Ectodermal cell (in vitro differentiated cells): Measurements from ENCODE around the gene CEACAM3. TPM values are rescaled to one million over a fixed set of nuclear protein-coding genes. Genes with fewer than 3 reads are reported as not detected.
"Not testable (repeated sequence)": the region's sequence is repeated elsewhere in the genome, so short reads cannot be mapped to it uniquely, and the experiment has no call there.

ENCODE experiments used
- H3K27ac ChIP-seq: 2 replicates; pipeline ENCODE4 v1.7.0; 2013; ENCODE audit warnings: mild to moderate bottlenecking, low read depth, low read length; ENCODE audit not compliant: insufficient read depth, poor library complexity, severe bottlenecking
- H3K27me3 ChIP-seq: 2 replicates; pipeline ENCODE4 v1.7.0; 2013; ENCODE audit warnings: mild to moderate bottlenecking, low read length; ENCODE audit not compliant: insufficient read depth, control insufficient read depth, poor library complexity, severe bottlenecking
- H3K36me3 ChIP-seq: one replicate; pipeline ENCODE4 v1.7.0; 2013; ENCODE audit warnings: low read length; ENCODE audit not compliant: control insufficient read depth, insufficient read depth
- H3K4me1 ChIP-seq: one replicate; pipeline ENCODE4 v1.7.0; 2013; ENCODE audit warnings: low read length; ENCODE audit not compliant: control insufficient read depth, insufficient read depth
- H3K4me3 ChIP-seq: 2 replicates; pipeline ENCODE4 v1.7.0; 2013; ENCODE audit warnings: low read depth, low read length, control low read depth; ENCODE audit not compliant: insufficient read depth
- H3K9me3 ChIP-seq: 2 replicates; pipeline ENCODE4 v1.7.0; 2013; ENCODE audit warnings: mild to moderate bottlenecking, low read length, moderate library complexity; ENCODE audit not compliant: control insufficient read depth
- WGBS, 2 experiments: methylation state at CpG; one replicate each; pipeline ENCODE4 v1.1.7; 2013; ENCODE audit warnings: missing lambda C conversion rate in 2 of 2; 5-methylcytosine and 5-hydroxymethylcytosine counted together
- polyA plus RNA-seq, 4 experiments: library from polyadenylated mRNA; stranded (reverse); fragments of 50-300 nt; gene quantifications; one replicate each; pipeline ENCODE4 v1.2.3, GENCODE V29; 2013

Gene CEACAM3
- polyA plus RNA-seq (2013, experiment 1 of 4) = not detected
- not detected for polyA plus RNA-seq (2013, experiment 2 of 4)
- not detected for polyA plus RNA-seq (2013, experiment 3 of 4)
- not detected for polyA plus RNA-seq (2013, experiment 4 of 4)

DNA sequence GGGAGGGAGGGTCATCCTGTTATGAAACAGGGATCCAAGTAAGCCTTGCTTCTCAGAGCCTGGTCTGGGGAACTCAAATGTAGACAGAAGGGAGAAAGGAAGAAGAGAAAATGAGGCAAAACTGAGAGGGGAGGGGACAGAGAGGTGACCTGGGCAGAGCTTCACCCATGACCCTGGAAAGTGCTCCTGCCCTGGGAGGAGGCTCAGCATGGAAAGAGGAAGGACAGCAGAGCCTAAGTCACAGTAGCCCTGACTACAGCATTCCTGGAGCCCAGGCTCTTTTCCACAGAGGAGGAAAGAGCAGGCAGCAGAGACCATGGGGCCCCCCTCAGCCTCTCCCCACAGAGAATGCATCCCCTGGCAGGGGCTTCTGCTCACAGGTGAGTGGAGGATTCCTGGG lies at the start of gene CEACAM3:
CEACAM3 (plus strand) TSS at position 226 of the 400 bp plus-strand sequence; CDS start at position 317, 91 bp downstream.
- H3K27me3 ChIP-seq = peaks cover 16% of the 10 kb centered on the region
- no peak within 1 kb of the TSS for H3K27ac ChIP-seq
- H3K4me3 ChIP-seq = no peak within 1 kb of the TSS
- H3K36me3 ChIP-seq = no peaks in the 10 kb centered on the region
- no peaks in the 10 kb centered on the region for H3K9me3 ChIP-seq
- H3K4me1 ChIP-seq = no peaks in the 10 kb centered on the region

DNA sequence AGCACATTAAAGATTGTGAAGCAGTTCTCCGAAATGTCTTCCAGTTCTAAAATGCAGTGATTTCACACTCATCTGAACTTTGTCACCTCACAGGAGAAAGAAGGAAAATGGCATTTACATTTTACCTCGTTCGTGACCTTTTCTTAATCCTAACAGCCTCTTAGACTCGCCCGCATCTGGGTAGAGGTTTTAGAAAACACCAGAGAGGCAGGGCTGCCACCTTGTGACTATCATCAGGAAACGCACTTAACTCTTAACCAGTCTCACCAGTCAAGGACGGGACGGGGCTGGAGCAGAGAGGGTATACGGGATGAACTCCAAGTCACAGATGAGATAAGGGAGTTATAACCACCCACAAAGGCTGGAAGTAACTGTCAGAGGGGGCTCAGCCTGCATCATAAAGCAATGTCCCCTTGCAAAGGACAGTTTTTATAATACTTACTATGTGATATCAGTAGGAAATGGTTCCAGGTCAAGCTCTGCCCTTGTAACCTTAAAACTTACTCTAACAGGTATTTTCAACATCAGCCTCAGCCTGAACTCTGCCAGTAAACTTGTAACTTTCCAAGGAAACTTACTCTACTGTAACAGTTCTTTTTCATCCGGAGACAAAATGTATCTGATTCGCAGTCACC lies 49.7 kb upstream of the CEACAM3 start:
- Histone ChIP-seq H3K27me3 (peaks cover 33% of the 10 kb centered on the region), H3K4me3 (no peak overlapping the region), H3K27ac (no peak overlapping the region), H3K9me3 (no peaks in the 10 kb centered on the region), H3K4me1 (no peaks in the 10 kb centered on the region), H3K36me3 (no peaks in the 10 kb centered on the region)
- WGBS, 2 experiments = 22 to 27% methylated on average over 11 of the region's 11 CpGs

DNA sequence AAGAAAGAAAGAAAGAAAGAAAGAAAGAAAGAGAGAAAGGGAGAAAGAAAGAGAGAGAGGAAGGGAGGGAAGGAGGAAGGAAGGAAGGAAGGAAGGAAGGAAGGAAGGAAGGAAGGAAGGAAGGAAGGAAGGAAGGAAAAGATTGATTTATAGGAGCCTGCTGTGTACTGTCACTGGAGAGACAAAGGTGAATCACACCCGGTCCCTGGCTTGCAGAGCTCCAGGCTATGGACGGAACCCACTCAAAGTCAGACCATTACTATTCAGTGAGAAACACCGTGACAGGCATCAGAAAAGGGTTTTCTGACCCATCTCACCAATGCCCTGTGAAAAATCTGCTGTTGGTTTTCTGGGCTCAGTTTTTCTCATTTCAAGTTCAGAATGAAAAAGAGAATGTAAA lies 48.4 kb upstream of the CEACAM3 start:
- no peak overlapping the region for H3K27ac ChIP-seq
- H3K36me3 ChIP-seq = no peaks in the 10 kb centered on the region
- 65 to 71% methylated on average over 3 of the region's 3 CpGs for WGBS, 2 experiments
- H3K27me3 ChIP-seq = peaks cover 33% of the 10 kb centered on the region
- H3K4me3 ChIP-seq = no peak overlapping the region
- H3K9me3 ChIP-seq = no peaks in the 10 kb centered on the region
- no peaks in the 10 kb centered on the region for H3K4me1 ChIP-seq

DNA sequence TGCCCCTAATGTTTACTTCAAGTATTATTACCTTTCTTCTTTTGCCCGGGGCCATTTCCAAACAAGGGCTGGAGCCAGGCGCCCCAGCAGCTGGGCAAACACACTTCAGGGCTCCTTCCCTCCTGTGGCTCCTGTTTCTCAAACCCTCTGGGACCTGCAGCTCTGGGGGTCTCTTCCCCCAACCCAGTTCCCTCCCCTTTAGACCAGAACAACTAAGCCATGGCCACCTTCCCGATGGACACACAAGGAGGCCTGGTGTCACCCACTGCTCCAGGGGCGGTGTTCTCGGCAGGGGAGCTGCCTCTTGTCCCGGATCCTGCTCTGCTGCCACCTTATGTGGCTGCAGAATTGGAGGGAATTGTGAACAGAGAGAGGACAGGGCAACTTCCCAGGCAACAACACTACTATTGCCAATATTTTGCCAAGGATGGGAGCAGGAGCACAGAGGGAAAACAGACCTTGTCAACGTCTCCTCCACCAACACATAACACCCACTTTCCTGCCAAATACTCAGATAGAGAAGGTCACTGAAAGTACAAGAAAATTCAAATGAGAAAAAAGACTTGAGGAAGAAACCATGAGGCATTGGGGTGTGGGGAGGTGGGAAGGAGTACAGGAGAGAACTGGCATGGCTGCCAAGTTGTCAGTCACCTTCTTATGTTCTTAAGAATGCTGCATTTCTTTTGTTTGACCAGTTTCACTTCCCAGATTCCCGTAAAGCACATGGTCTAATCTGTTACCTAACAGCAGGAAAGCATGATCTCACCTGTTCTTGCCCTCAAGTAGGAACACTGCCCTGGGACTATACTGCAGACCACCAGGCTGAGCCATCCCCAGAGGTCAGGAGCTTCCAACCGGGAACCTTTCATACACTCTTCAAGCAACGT lies 45.9 kb upstream of the CEACAM3 start:
- peaks cover 33% of the 10 kb centered on the region for H3K27me3 ChIP-seq
- not testable (repeated sequence) for H3K4me3 ChIP-seq, H3K9me3 ChIP-seq, H3K4me1 ChIP-seq, H3K36me3 ChIP-seq, H3K27ac ChIP-seq
- WGBS, 2 experiments = 66 to 77% methylated on average over 3 to 6 of the region's 10 CpGs

DNA sequence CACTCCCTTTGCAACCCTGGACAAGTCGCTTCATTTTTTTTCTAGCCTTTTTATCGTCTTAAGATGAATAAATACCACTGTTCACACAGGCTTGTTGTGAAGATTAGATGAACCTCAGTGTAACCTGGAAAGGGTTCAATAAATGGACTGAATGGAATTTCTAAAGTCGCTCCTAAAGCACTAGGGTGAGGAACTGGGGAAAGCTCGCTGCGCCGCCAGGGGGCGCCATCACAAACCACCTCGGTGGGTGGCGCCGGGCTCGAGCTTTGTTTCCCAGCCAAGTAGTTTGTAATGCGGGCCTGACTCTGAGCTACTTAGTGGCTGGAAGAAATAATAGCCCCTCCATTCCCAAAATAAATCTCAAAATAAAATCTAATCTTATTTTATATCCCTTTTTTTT lies 43.2 kb upstream of the CEACAM3 start:
- no peak overlapping the region for H3K4me3 ChIP-seq
- WGBS, 2 experiments = 10 to 13% methylated on average over 12 of the region's 12 CpGs
- peaks cover 12% of the 10 kb centered on the region for H3K27me3 ChIP-seq
- H3K27ac ChIP-seq = no peak overlapping the region
- H3K36me3 ChIP-seq = no peaks in the 10 kb centered on the region
- no peaks in the 10 kb centered on the region for H3K9me3 ChIP-seq
- no peaks in the 10 kb centered on the region for H3K4me1 ChIP-seq

DNA sequence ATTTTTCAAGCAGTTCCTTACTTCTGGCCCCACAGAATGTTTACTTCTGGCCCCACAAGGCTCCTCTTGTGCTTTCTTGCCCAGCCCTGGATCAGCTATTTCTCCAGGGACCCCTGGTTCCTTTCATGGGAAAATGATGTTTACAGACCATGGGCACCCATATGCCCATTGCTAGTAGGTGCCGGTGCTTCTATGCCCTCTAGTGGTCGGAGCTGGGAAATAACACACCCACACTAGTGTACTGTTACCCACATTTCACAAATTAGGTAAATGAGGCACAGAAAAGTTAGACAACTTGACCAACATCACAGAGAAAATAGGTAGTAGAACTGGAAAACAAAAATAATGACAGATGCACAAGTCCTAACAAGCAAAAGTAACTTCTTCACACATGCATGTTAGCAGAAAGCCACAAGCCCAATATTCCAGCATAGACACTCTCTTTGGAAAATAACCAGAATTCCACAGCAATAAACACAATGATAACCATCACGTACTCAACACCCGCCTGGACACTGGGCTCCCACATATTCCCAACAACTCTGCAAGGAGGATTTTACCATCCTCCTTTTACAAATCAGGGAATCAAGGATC lies 42.4 kb upstream of the CEACAM3 start:
- Histone ChIP-seq H3K27ac (no peak overlapping the region), H3K27me3 (peaks cover 5% of the 10 kb centered on the region)
- WGBS, 2 experiments = 8 to 9% methylated on average over 2 of the region's 4 CpGs

DNA sequence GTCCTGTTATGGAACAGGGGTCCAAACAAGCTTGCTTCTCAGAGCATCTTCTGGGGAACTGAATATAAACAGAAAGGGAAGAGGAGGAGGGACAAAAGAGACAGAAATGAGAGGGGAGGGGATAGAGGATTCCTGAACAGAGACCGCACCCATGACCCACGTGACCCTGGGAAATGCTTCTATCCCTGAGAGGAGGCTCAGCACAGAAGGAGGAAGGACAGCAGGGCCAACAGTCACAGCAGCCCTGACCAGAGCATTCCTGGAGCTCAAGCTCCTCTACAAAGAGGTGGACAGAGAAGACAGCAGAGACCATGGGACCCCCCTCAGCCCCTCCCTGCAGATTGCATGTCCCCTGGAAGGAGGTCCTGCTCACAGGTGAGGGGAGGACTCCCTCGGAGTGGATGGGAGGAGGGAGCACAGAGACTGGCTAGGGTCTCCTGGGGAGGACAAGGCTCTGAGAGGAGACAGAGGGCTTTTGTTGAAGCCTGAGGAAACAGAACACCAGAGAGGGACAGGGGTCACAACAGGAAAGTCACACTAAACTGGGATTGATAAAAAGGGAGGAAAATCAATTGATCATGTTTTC lies 41.0 kb upstream of the CEACAM3 start, which contains the start of gene CEACAM6:
CEACAM6 (plus strand) TSS at position 203 of the 586 bp plus-strand sequence; CDS start at position 312, 109 bp downstream.
- H3K27me3 ChIP-seq = peaks cover 5% of the 10 kb centered on the region
- H3K4me3 ChIP-seq = no peak within 1 kb of the TSS
- no peaks in the 10 kb centered on the region for H3K9me3 ChIP-seq
- no peaks in the 10 kb centered on the region for H3K36me3 ChIP-seq
- 42 to 45% methylated on average over 3 of the region's 3 CpGs for WGBS, 2 experiments
- H3K27ac ChIP-seq = no peak within 1 kb of the TSS
- H3K4me1 ChIP-seq = no peaks in the 10 kb centered on the region

More for the DNA sequence above, 42.4 kb upstream of the CEACAM3 start:
- Histone ChIP-seq H3K4me3 (no peak overlapping the region), H3K36me3 (no peaks in the 10 kb centered on the region), H3K4me1 (no peaks in the 10 kb centered on the region), H3K9me3 (no peaks in the 10 kb centered on the region)

DNA sequence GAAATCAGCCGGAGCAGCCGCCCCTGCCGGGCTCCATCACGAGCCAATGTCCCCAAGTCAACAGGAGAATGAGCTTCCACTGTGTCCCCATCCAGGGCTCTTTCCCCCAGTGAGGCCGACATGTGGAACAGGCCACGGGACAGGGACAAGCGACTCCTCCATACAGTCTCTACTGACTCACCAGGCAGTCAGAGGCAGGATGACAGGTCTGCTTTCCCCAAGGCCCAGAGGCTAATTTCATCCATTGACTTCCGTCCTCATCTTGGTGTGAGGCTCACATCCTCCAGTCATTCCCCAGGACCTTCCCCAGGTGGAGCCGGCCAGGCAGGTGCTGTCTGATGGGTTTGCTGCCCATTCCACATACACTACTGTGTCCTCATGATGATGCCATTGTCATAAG lies 37.5 kb upstream of the CEACAM3 start:
- 77 to 82% methylated on average over 9 of the region's 9 CpGs for WGBS, 2 experiments
- peaks cover 24% of the 10 kb centered on the region for H3K27me3 ChIP-seq

DNA sequence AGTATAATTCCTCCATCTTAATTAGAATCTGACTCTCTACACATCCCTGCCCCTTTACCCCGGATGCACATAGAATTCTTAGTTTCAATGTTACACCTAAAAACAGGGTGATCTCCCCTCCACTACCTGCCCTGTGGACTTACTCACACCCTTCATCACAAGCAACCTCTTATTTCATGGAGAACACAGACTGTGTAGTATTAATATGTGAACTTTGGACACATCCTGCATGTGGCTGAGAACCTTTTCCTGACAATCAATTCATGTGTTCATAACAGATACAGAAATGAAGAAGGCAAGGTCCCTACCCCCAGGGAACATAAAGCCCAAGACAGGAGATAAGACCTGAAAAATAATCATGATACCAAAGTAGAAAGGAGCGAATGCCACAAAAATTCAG lies 29.3 kb upstream of the CEACAM3 start:
- 88 to 95% methylated on average over 2 of the region's 2 CpGs for WGBS, 2 experiments
- Histone ChIP-seq H3K27me3 (peaks cover 16% of the 10 kb centered on the region), H3K36me3 (no peaks in the 10 kb centered on the region), H3K9me3 (no peaks in the 10 kb centered on the region), H3K27ac (no peak overlapping the region), H3K4me3 (no peak overlapping the region), H3K4me1 (no peaks in the 10 kb centered on the region)

More for the DNA sequence above, 37.5 kb upstream of the CEACAM3 start:
- no peaks in the 10 kb centered on the region for H3K9me3 ChIP-seq
- H3K27ac ChIP-seq = no peak overlapping the region
- H3K36me3 ChIP-seq = no peaks in the 10 kb centered on the region
- H3K4me3 ChIP-seq = no peak overlapping the region
- no peaks in the 10 kb centered on the region for H3K4me1 ChIP-seq

DNA sequence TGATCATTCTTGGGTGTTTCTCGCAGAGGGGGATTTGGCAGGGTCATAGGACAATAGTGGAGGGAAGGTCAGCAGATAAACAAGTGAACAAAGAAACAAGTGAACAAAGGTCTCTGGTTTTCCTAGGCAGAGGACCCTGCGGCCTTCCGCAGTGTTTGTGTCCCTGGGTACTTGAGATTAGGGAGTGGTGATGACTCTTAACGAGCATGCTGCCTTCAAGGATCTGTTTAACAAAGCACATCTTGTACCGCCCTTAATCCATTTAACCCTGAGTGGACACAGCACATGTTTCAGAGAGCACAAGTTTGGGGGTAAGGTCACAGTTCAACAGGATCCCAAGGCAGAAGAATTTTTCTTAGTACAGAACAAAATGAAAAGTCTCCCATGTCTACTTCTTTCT lies 28.3 kb upstream of the CEACAM3 start:
- not testable (repeated sequence) for H3K9me3 ChIP-seq, H3K27ac ChIP-seq, H3K27me3 ChIP-seq, H3K4me1 ChIP-seq, H3K36me3 ChIP-seq, H3K4me3 ChIP-seq
- WGBS, 2 experiments = 54 to 64% methylated on average over 2 to 4 of the region's 5 CpGs
